GM18517 (cell line): ENCODE measurements around the gene COPZ2.
"Not testable (repeated sequence)": the region's sequence is repeated elsewhere in the genome, so short reads cannot be mapped to it uniquely, and the experiment has no call there.

ENCODE experiments used
- ATAC-seq: cut with Tn5 transposase; IDR thresholded peaks from one replicate; pipeline ENCODE4 v1.9.1; 2021; ENCODE audit warnings: mild to moderate bottlenecking, moderate library complexity; ENCODE audit not compliant: unreplicated experiment

COPZ2 gene

GRCh38 chr17:47988445-47988844 lies 49.2 kb downstream of the COPZ2 start:
- ATAC-seq, result not testable (repeated sequence)

- no peak for ATAC-seq
These were observed 50.3 kb downstream of the COPZ2 start for GRCh38 chr17:47987240-47987835.

- ATAC-seq, result no peak
These were observed 51.1 kb downstream of the COPZ2 start for GRCh38 chr17:47986520-47986919.

- no peak for ATAC-seq
These were observed 53.9 kb downstream of the COPZ2 start for GRCh38 chr17:47983492-47984223.

- no peak for ATAC-seq
These were observed 54.8 kb downstream of the COPZ2 start for GRCh38 chr17:47982645-47983390.

GRCh38 chr17:47982091-47982617 lies 55.4 kb downstream of the COPZ2 start:
- no peak for ATAC-seq

- ATAC-seq, result no peak
These were observed 56.1 kb downstream of the COPZ2 start for GRCh38 chr17:47981462-47981861.

GRCh38 chr17:47980541-47980940 lies 57.1 kb downstream of the COPZ2 start:
- no peak for ATAC-seq

- ATAC-seq, result no peak
These were observed 59.3 kb downstream of the COPZ2 start for GRCh38 chr17:47978324-47978723.
